ENCODE measurements around the gene EFNA4.

DNA sequence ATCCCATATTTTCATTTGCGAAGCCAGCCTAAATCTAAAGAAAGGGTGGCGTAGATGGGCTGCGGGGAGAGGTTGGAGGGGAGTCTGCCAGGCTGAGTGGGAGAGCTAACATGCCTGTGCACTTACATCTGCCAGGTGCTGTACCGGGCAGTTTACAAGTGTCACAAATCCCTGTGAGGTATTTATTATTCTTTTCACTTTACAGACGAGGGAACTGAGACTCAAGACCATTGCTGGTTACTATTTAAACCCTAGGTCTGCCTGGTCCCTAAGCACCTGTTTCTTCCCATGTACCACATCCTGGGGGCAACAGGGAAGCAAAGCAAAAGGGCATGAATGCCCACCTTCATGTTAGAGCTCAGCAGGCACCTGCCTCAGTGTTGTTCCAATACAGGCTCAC lies 44.8 kb downstream of the EFNA4 start:
- TF ChIP-seq, protein P1, sequence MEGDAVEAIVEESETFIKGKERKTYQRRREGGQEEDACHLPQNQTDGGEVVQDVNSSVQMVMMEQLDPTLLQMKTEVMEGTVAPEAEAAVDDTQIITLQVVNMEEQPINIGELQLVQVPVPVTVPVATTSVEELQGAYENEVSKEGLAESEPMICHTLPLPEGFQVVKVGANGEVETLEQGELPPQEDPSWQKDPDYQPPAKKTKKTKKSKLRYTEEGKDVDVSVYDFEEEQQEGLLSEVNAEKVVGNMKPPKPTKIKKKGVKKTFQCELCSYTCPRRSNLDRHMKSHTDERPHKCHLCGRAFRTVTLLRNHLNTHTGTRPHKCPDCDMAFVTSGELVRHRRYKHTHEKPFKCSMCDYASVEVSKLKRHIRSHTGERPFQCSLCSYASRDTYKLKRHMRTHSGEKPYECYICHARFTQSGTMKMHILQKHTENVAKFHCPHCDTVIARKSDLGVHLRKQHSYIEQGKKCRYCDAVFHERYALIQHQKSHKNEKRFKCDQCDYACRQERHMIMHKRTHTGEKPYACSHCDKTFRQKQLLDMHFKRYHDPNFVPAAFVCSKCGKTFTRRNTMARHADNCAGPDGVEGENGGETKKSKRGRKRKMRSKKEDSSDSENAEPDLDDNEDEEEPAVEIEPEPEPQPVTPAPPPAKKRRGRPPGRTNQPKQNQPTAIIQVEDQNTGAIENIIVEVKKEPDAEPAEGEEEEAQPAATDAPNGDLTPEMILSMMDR (conservative IDR thresholded peaks at IDR 0.05 in 1 of 2, IDR thresholded peaks at IDR 0.05 in 1 of 2; ENCODE audit: low read depth in 1 of 2, low read length in 2 of 2): no peak
- TF ChIP-seq EZH2 (IDR thresholded peaks at IDR 0.05; ENCODE audit: low read length, missing control alignments): no peak

Measured in fibroblast of lung (primary cell).